NCI-H748 (cell line): ENCODE data around the gene C2orf78.
A peak's percentile ranks its signal among the peaks of the same experiment; 100 is the strongest.
"Not testable (repeated sequence)": the region's sequence is repeated elsewhere in the genome, so short reads cannot be mapped to it uniquely, and the experiment has no call there.

Experiments
- DNase-seq: peaks from one replicate; lab custom pipeline; 2025; ENCODE audit not compliant: unreplicated experiment; lab: John Stamatoyannopoulos, UW

Gene C2orf78

GRCh38 chr2:73779467-73780236 lies 4.3 kb upstream of the C2orf78 start, which contains the start of gene DUSP11:
DUSP11 (minus strand) TSS chr2:73780103; CDS start chr2:73779974, 129 bp downstream.
- peak; percentile 91 for DNase-seq

- DNase-seq: no peak
Observed at GRCh38 chr2:73780237-73780582, 3.8 kb upstream of the C2orf78 start.

- DNase-seq: not testable (repeated sequence)
Observed at GRCh38 chr2:73783402-73783801, 581 bp upstream of the C2orf78 start.

- no peak for DNase-seq
Observed at GRCh38 chr2:73811878-73812277, 27.9 kb downstream of the C2orf78 start.

GRCh38 chr2:73812635-73813034 lies 28.7 kb downstream of the C2orf78 start:
- no peak for DNase-seq

GRCh38 chr2:73818296-73818695 lies 34.3 kb downstream of the C2orf78 start:
- DNase-seq: no peak

- no peak for DNase-seq
Observed at GRCh38 chr2:73821227-73821626, 37.2 kb downstream of the C2orf78 start.

GRCh38 chr2:73821669-73822068 lies 37.7 kb downstream of the C2orf78 start:
- DNase-seq: no peak

GRCh38 chr2:73822276-73822675 lies 38.3 kb downstream of the C2orf78 start:
- DNase-seq: no peak

- DNase-seq: no peak
Observed at GRCh38 chr2:73822991-73823390, 39.0 kb downstream of the C2orf78 start.

- no peak for DNase-seq
Observed at GRCh38 chr2:73823416-73823815, 39.4 kb downstream of the C2orf78 start.

- peak; percentile 69 for DNase-seq
Observed at GRCh38 chr2:73823916-73824523, 40.0 kb downstream of the C2orf78 start.

GRCh38 chr2:73825408-73825807 lies 41.4 kb downstream of the C2orf78 start:
- DNase-seq: no peak

GRCh38 chr2:73827018-73827417 lies 43.0 kb downstream of the C2orf78 start:
- DNase-seq: peak; percentile 48

- DNase-seq: no peak
Observed at GRCh38 chr2:73827660-73828388, 43.8 kb downstream of the C2orf78 start.

GRCh38 chr2:73828389-73828817 lies 44.4 kb downstream of the C2orf78 start:
- DNase-seq: no peak

- DNase-seq: peak; percentile 95
Observed at GRCh38 chr2:73828818-73829570, 45.0 kb downstream of the C2orf78 start, which contains the start of gene STAMBP. STAMBP (plus strand) TSS chr2:73828961; CDS start chr2:73830857, 1,896 bp downstream.

- no peak for DNase-seq
Observed at GRCh38 chr2:73830871-73831401, 47.0 kb downstream of the C2orf78 start.

- peak; percentile 5 for DNase-seq
Observed at GRCh38 chr2:73832930-73833329, 48.9 kb downstream of the C2orf78 start.

GRCh38 chr2:73836141-73836943 lies 52.4 kb downstream of the C2orf78 start:
- DNase-seq: no peak
